Neural progenitor cell (in vitro differentiated cells): ENCODE data around the gene TMEM200B. TPM values are rescaled to one million over a fixed set of nuclear protein-coding genes. Genes with fewer than 3 reads are reported as not detected.

Experiments
- DNase-seq: peaks from one replicate; pipeline ENCODE4 v3.0.0-alpha.2; 2016; ENCODE audit warnings: low spot score
- H2AFZ ChIP-seq: fragments of 200-600 bp; sonication (generic); replicated peaks from 2 replicates; pipeline ENCODE4 v1.6.1; 2016; ENCODE audit warnings: antibody characterized with exemption
- H3F3A ChIP-seq: fragments of 200-600 bp; sonication (generic); 2 replicates; pipeline ENCODE4 v1.6.1; 2016; ENCODE audit warnings: antibody characterized with exemption, low read depth
- H3K27ac ChIP-seq: fragments of 200-600 bp; sonication (generic); 2 replicates; pipeline ENCODE4 v1.5.1; 2016; ENCODE audit warnings: mild to moderate bottlenecking
- H3K27me3 ChIP-seq: fragments of 200-600 bp; sonication (generic); 2 replicates; pipeline ENCODE4 v1.6.1; 2016; ENCODE audit warnings: mild to moderate bottlenecking, moderate library complexity
- H3K36me3 ChIP-seq: fragments of 200-600 bp; sonication (generic); 2 replicates; pipeline ENCODE4 v1.5.1; 2016
- H3K4me1 ChIP-seq: fragments of 200-600 bp; sonication (generic); 2 replicates; pipeline ENCODE4 v1.6.1; 2016; ENCODE audit warnings: mixed run types
- H3K4me2 ChIP-seq: fragments of 200-600 bp; sonication (generic); 2 replicates; pipeline ENCODE4 v1.6.1; 2016
- H3K4me3 ChIP-seq: fragments of 200-600 bp; sonication (generic); 2 replicates; pipeline ENCODE4 v1.5.1; 2016
- H3K79me2 ChIP-seq: fragments of 200-600 bp; sonication (generic); 2 replicates; pipeline ENCODE4 v1.6.1; 2016; ENCODE audit warnings: low read depth
- H3K9ac ChIP-seq: fragments of 200-600 bp; sonication (generic); 2 replicates; pipeline ENCODE4 v1.6.1; 2016
- H3K9me3 ChIP-seq: fragments of 200-600 bp; sonication (generic); 2 replicates; pipeline ENCODE4 v1.5.1; 2016; ENCODE audit warnings: low read depth
- H4K20me1 ChIP-seq: fragments of 200-600 bp; sonication (generic); 2 replicates; pipeline ENCODE4 v1.6.1; 2016; ENCODE audit warnings: low read depth
- H3K27ac Mint-ChIP-seq: 3 replicates; pipeline ENCODE4 v1.8.0; 2021; ENCODE audit warnings: mixed read lengths
- H3K27me3 Mint-ChIP-seq: 2 replicates; pipeline ENCODE4 v1.8.0; 2022; ENCODE audit warnings: low read depth, mild to moderate bottlenecking, inconsistent platforms, moderate library complexity, mixed read lengths; ENCODE audit not compliant: insufficient read depth
- H3K36me3 Mint-ChIP-seq: 3 replicates; pipeline ENCODE4 v1.8.0; 2021; ENCODE audit warnings: mixed read lengths
- H3K4me1 Mint-ChIP-seq: 3 replicates; pipeline ENCODE4 v1.8.0; 2021; ENCODE audit warnings: mixed read lengths
- H3K4me3 Mint-ChIP-seq: 3 replicates; pipeline ENCODE4 v1.8.0; 2021; ENCODE audit warnings: mild to moderate bottlenecking, moderate library complexity, mixed read lengths
- H3K9me3 Mint-ChIP-seq: 3 replicates; pipeline ENCODE4 v1.8.0; 2020; ENCODE audit warnings: mixed read lengths
- CTCF ChIP-seq: fragments of 200-600 bp; sonication (generic); IDR thresholded peaks from 2 replicates; pipeline ENCODE4 v1.5.1; 2017; ENCODE audit warnings: antibody characterized with exemption, mild to moderate bottlenecking
- EZH2 ChIP-seq: fragments of 200-600 bp; sonication (generic); IDR thresholded peaks from 2 replicates; pipeline ENCODE4 v1.6.1; 2017; ENCODE audit warnings: antibody characterized with exemption, mild to moderate bottlenecking, moderate library complexity
- EZH2phosphoT487 ChIP-seq: fragments of 200-600 bp; sonication (generic); IDR thresholded peaks from 2 replicates; pipeline ENCODE4 v1.6.1; 2017; ENCODE audit warnings: antibody characterized with exemption
- total RNA-seq: library from RNA; depleted of rRNA; stranded (reverse); fragments of >200 nt; gene quantifications from 2 replicates; pipeline ENCODE4 v1.2.3, GENCODE V29; 2015; ENCODE audit warnings: low replicate concordance

TMEM200B gene
- total RNA-seq, 1 donor from 2014 or later: 0.56 TPM

DNA sequence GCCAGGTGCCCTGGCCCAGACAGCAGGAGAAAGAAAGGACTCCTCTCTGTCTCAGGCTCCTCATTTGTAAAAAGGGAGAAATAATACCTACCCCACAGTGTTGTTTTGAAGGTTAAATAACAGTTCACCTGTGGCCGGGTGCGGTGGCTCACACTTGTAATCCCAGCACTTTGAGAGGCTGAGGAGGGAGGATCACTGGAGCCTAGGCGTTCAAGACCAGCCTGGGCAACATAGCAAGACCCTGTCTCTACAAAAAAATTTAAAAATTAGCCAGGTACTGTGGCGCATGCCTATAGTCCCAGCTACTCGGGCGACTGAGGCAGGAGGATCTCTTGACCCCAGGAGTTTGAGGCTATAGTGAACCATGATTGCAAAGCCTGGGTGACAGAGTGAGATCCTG is 2.5 kb upstream of the TMEM200B start:
- peaks cover 8% of the 10 kb centered on the region for H4K20me1 ChIP-seq
- H3K27ac Mint-ChIP-seq: peak overlapping the region; percentile 90
- no peak overlapping the region for H3K27ac ChIP-seq
- no peaks in the 10 kb centered on the region for H3K79me2 ChIP-seq
- H3K4me1 ChIP-seq: peaks cover 18% of the 10 kb centered on the region
- H3K4me3 ChIP-seq: no peak overlapping the region
- H3K9me3 ChIP-seq: no peaks in the 10 kb centered on the region
- H3F3A ChIP-seq: peaks cover 29% of the 10 kb centered on the region
- H3K36me3 ChIP-seq: no peaks in the 10 kb centered on the region
- peak overlapping the region; percentile 81 for H3K4me3 Mint-ChIP-seq
- H3K4me1 Mint-ChIP-seq: peaks cover 19% of the 10 kb centered on the region
- H2AFZ ChIP-seq: no peak overlapping the region
- TF ChIP-seq EZH2phosphoT487 (no peak), CTCF (no peak), EZH2 (no peak)
- peaks cover 19% of the 10 kb centered on the region for H3K27me3 Mint-ChIP-seq
- H3K4me2 ChIP-seq: no peak overlapping the region
- no peak for DNase-seq
- H3K36me3 Mint-ChIP-seq: no peaks in the 10 kb centered on the region
- H3K9me3 Mint-ChIP-seq: no peaks in the 10 kb centered on the region
- peaks cover 49% of the 10 kb centered on the region for H3K27me3 ChIP-seq
- no peak overlapping the region for H3K9ac ChIP-seq

- Mint-ChIP-seq H3K4me3 (peak overlapping the region; percentile 81), H3K27ac (peak overlapping the region; percentile 90), H3K9me3 (no peaks in the 10 kb centered on the region), H3K4me1 (peaks cover 19% of the 10 kb centered on the region), H3K27me3 (peaks cover 22% of the 10 kb centered on the region), H3K36me3 (no peaks in the 10 kb centered on the region)
- Histone ChIP-seq H2AFZ (no peak overlapping the region), H3K4me3 (no peak overlapping the region), H3K27ac (no peak overlapping the region), H3K9me3 (no peaks in the 10 kb centered on the region), H3K4me1 (peaks cover 18% of the 10 kb centered on the region), H3F3A (peaks cover 33% of the 10 kb centered on the region), H3K9ac (no peak overlapping the region), H3K27me3 (peaks cover 53% of the 10 kb centered on the region), H4K20me1 (peaks cover 11% of the 10 kb centered on the region), H3K79me2 (no peaks in the 10 kb centered on the region), H3K4me2 (no peak overlapping the region), H3K36me3 (no peaks in the 10 kb centered on the region)
- DNase-seq: no peak
- TF ChIP-seq CTCF (no peak), EZH2 (no peak), EZH2phosphoT487 (no peak)
Measured at GRCh38 chr1:29125788-29126187, 2.1 kb upstream of the TMEM200B start.

DNA sequence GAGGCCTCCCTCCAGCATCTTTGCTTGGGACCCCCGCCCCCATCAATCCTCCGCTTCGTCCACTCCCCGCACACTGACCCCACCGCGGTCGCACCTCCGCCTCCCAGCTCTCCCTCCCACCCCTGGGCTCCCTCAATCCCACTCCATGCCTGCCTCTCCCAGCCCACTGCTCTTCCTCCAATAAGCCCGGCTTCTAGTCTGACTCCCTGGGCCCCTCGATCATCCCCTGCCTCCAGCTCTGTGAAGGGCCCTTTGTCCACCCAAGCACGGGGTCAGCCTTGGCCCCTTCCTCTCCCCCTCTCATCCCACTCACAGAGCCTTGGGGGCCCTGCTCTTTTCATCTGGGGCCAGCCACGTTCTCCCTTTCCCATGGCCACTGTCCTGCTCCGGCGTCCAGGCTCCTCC is 1.5 kb upstream of the TMEM200B start:
- Histone ChIP-seq H3K9me3 (no peaks in the 10 kb centered on the region), H3K9ac (no peak overlapping the region), H3K27ac (no peak overlapping the region), H3F3A (peaks cover 39% of the 10 kb centered on the region), H3K27me3 (peaks cover 59% of the 10 kb centered on the region), H3K36me3 (no peaks in the 10 kb centered on the region), H4K20me1 (peaks cover 16% of the 10 kb centered on the region), H3K4me3 (no peak overlapping the region), H3K79me2 (no peaks in the 10 kb centered on the region), H2AFZ (no peak overlapping the region), H3K4me1 (peaks cover 18% of the 10 kb centered on the region), H3K4me2 (peak overlapping the region; percentile 74)
- Mint-ChIP-seq H3K27me3 (peaks cover 23% of the 10 kb centered on the region), H3K36me3 (no peaks in the 10 kb centered on the region), H3K4me1 (peaks cover 14% of the 10 kb centered on the region), H3K9me3 (no peaks in the 10 kb centered on the region), H3K4me3 (peak overlapping the region; percentile 81), H3K27ac (peak overlapping the region; percentile 90)
- peak; percentile 43 for DNase-seq
- TF ChIP-seq CTCF (no peak), EZH2 (no peak), EZH2phosphoT487 (no peak)
